Measurements from ENCODE around the gene HLCS. TPM values are rescaled to one million over a fixed set of nuclear protein-coding genes. Genes with fewer than 3 reads are reported as not detected.

HLCS gene
- total RNA-seq, 1 donor from 2014 or later: 10.7 TPM

DNA sequence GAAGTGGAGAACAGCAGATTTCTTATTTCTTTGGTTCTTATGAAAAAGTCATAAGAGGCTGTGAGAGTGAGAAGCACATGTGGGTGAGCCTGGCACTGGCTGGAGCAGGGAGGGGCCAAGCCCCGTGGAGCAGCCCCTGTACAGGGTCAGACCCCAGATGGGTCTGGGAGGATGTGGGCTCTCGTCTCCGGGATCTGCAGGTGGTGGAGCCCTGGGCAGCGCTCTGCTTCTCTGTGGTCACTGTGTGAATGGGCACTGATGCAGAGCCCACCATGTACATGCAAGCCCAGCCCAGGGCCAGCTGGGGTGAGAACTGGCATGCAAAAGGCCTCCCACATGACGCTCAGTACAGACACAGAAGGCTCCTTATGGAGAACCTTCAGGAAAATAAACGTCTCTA lies 200.0 kb downstream of the HLCS start:
- intact Hi-C loops (cut with DNase I): no loop called here
- TF ChIP-seq, protein P1, sequence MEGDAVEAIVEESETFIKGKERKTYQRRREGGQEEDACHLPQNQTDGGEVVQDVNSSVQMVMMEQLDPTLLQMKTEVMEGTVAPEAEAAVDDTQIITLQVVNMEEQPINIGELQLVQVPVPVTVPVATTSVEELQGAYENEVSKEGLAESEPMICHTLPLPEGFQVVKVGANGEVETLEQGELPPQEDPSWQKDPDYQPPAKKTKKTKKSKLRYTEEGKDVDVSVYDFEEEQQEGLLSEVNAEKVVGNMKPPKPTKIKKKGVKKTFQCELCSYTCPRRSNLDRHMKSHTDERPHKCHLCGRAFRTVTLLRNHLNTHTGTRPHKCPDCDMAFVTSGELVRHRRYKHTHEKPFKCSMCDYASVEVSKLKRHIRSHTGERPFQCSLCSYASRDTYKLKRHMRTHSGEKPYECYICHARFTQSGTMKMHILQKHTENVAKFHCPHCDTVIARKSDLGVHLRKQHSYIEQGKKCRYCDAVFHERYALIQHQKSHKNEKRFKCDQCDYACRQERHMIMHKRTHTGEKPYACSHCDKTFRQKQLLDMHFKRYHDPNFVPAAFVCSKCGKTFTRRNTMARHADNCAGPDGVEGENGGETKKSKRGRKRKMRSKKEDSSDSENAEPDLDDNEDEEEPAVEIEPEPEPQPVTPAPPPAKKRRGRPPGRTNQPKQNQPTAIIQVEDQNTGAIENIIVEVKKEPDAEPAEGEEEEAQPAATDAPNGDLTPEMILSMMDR (IDR thresholded peaks at IDR 0.05): no peak
- Histone ChIP-seq H3K36me3 (peaks cover 0 to 3% of the 10 kb centered on the region in 2 donors), H3K27ac (no peak overlapping the region), H3K27me3 (no peaks in the 10 kb centered on the region), H3K9me3 (no peaks in the 10 kb centered on the region), H3K4me3 (no peak overlapping the region), H3K4me1 (peaks cover 0 to 2% of the 10 kb centered on the region in 2 donors)
- DNase-seq (ENCODE audit: low spot score in 2 of 2): no peak

DNA sequence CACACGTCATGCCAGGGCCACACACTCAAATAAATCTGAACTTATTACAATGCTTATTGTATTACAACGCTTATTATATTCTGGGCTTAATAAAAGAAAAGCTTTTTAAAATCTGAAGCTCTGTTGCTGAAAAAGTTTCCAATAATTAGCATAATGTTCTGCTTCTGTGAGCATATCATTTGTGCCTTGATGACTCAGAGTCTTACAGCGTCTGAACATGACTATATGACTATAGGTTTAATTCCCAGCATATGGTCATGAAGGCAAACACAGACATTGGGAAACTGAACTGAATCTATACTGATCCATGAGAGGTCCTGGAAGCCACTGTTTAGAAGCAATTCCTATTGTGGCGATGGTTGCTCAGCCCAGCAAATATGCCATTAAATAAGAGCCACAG lies 201.2 kb downstream of the HLCS start:
- DNase-seq (ENCODE audit: low spot score in 2 of 2): no peak
- H3K36me3 ChIP-seq: peaks cover 0 to 3% of the 10 kb centered on the region in 2 donors
- H3K4me3 ChIP-seq: no peak overlapping the region
- TF ChIP-seq, protein P1 (IDR thresholded peaks at IDR 0.05): no peak
- H3K4me1 ChIP-seq: peaks cover 0 to 2% of the 10 kb centered on the region in 2 donors
- intact Hi-C loops (cut with DNase I): no loop called here
- H3K27me3 ChIP-seq: no peaks in the 10 kb centered on the region
- H3K27ac ChIP-seq: no peak overlapping the region
- H3K9me3 ChIP-seq: no peaks in the 10 kb centered on the region

DNA sequence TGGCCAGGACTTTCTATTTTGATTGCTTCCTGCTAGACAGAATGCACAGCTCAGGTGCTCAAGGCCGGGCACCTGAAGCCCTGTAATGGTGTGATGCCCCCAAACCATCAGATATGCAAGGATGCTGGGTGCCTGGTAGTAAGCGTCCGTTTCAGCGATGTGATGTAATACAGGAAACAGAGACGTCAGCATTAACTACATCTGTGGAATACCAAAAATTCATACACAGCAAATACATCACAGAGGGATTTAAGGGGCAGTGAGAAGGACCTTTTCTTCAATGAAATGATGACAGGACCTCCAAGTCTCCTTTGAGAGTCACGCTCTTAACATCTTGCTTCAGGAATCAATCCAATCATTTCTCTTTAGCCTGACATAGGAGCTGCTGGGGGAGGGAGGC lies 203.2 kb downstream of the HLCS start:
- H3K36me3 ChIP-seq: peaks cover 0 to 9% of the 10 kb centered on the region in 2 donors

DNA sequence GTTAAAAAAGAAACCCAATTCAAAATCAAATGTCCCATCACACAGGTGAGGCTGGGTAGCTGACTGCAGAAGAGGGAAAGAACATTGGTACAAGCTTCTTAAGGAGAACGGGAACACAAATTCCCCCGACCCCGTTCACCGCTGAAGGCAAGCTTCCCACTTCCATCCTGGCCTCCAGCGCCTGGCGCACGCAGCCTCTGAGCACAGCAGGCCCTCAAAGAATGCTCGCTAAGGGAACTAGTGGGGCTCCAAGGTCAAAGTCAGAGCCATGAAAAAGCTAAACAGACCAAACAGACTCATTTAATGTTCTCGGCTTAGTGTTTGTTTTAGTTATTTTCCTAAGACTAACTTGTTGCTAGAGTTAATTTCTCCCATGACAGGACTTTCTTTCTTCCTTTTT lies 203.8 kb downstream of the HLCS start:
- no peak for DNase-seq (ENCODE audit: low spot score in 2 of 2)
- Histone ChIP-seq H3K27ac (no peak overlapping the region), H3K4me1 (no peaks in the 10 kb centered on the region), H3K4me3 (no peak overlapping the region), H3K27me3 (no peaks in the 10 kb centered on the region), H3K9me3 (no peaks in the 10 kb centered on the region), H3K36me3 (peaks cover 0 to 9% of the 10 kb centered on the region in 2 donors)
- intact Hi-C loops (cut with DNase I): no loop called here
- TF ChIP-seq, protein P1 (IDR thresholded peaks at IDR 0.05): no peak

More for the DNA sequence above, 203.2 kb downstream of the HLCS start:
- Histone ChIP-seq H3K4me3 (no peak overlapping the region), H3K9me3 (no peaks in the 10 kb centered on the region), H3K4me1 (no peaks in the 10 kb centered on the region), H3K27me3 (no peaks in the 10 kb centered on the region), H3K27ac (no peak overlapping the region)
- TF ChIP-seq, protein P1 (IDR thresholded peaks at IDR 0.05): no peak
- intact Hi-C loops (cut with DNase I): no loop called here
- DNase-seq (ENCODE audit: low spot score in 2 of 2): no peak

DNA sequence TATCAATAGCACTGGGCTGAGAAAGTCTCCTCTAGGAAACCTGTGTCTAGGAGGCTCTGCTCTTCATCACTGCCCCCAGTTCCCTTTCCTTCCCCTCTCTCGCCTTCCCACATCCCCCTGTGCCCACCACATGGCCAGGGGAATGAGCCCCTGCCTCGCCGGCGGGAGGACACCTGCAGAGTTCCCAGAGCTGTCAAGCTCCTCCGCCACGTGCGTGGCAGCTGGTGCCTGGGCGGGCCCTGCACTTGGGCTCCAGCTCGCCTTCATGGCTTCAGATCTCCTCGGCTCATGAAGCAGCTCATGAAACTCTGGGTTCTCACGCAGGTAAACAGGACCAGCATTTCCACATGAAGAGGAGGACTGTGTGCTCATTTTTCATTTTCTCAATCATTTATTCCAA lies 204.8 kb downstream of the HLCS start:
- DNase-seq (ENCODE audit: low spot score in 2 of 2): no peak
- intact Hi-C loops (cut with DNase I): no loop called here
- no peak overlapping the region for H3K4me3 ChIP-seq
- H3K4me1 ChIP-seq: no peaks in the 10 kb centered on the region
- H3K27me3 ChIP-seq: no peaks in the 10 kb centered on the region
- TF ChIP-seq, protein P1 (IDR thresholded peaks at IDR 0.05): no peak
- H3K27ac ChIP-seq: no peak overlapping the region
- H3K9me3 ChIP-seq: no peaks in the 10 kb centered on the region
- H3K36me3 ChIP-seq: peaks cover 0 to 12% of the 10 kb centered on the region in 2 donors

All from ascending aorta (tissue), 2 donors.